Subcutaneous adipose tissue (tissue), 4 donors: ENCODE data around the gene B3GAT3. TPM values are rescaled to one million over a fixed set of nuclear protein-coding genes. Genes with fewer than 3 reads are reported as not detected.

Experiments used
- CTCF ChIP-seq: fragments of 450-650 bp; IDR thresholded peaks from one replicate; pipeline ENCODE4 v1.5.1; 2016; ENCODE audit warnings: low read depth, mild to moderate bottlenecking, control low read depth, antibody characterized with exemption, moderate library complexity
- total RNA-seq, 4 donors: library from RNA; depleted of rRNA; stranded (reverse); fragments of >200 nt; gene quantifications; one replicate each; pipeline ENCODE4 v1.1.0, GENCODE V29; 2016

B3GAT3 gene
- total RNA-seq, 4 donors from 2014 or later = 13.5 to 29.5 (median 24.2) TPM

DNA sequence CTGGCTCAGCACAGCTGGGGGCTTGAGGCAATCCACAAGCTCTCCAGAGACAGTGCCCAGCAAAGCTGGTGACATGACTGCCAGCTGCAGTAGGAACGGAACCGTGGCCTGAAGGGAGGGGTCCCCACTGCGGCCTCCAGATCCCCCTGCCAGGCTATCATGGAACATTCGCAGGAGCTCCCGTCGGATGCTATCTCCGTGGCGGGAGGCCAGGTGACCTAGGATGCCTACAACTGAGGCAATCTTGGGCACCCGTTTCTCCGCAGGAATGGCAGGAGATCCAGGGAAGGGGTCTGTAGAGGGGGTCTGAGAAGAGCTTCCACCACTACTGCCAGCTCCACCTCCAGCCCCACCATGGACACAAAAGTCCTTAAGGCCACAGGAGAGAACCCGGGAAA is 27.2 kb upstream of the B3GAT3 start:
- no peak for TF ChIP-seq CTCF

- no peak for TF ChIP-seq CTCF
Measured at GRCh38 chr11:62648185-62648966, 26.6 kb upstream of the B3GAT3 start.

DNA sequence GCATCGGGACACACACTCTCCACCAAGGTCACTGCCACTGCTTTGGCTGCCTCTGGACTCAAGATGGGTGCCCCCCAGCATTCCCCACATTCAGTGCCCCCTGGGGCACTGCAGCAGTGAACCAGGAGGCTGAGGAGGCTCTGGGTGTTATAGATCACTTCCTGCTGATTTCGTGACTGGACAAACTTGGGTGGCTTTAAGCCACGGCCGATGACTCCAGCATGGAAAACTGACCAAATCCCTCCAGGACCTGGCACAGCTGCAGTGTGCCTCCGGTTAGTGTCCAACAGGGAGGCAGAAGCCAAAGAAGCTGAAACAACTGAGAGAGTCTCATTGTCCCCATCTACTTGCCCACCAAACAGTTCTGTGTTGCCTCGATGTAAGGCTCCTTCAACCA is 25.8 kb upstream of the B3GAT3 start:
- no peak for TF ChIP-seq CTCF

GRCh38 chr11:62646825-62647608 is 25.2 kb upstream of the B3GAT3 start:
- no peak for TF ChIP-seq CTCF

- no peak for TF ChIP-seq CTCF
Measured at GRCh38 chr11:62645946-62646824, 24.4 kb upstream of the B3GAT3 start, which contains the start of gene GANAB. Gene GANAB, minus strand, starts transcription at chr11:62646613. Its CDS starts 14 bp downstream, at chr11:62646599.

DNA sequence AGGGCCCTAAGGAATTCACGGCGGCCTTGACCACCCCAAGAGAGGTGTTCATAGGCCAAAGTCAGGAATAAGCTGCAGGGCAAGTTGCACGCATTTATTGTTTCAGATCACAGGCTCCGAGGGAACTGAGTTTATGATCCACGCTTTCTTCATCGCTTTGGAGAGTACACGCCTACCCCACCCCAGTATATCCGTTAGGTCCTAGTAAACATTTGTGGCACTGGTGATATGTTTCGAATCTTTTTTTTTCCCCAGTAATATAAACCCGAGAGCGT is 23.8 kb upstream of the B3GAT3 start:
- TF ChIP-seq CTCF = no peak

- no peak for TF ChIP-seq CTCF
Measured at GRCh38 chr11:62644220-62644619, 22.4 kb upstream of the B3GAT3 start.
